ENCODE measurements around the gene EDAR. TPM values are rescaled to one million over a fixed set of nuclear protein-coding genes. Genes with fewer than 3 reads are reported as not detected.

EDAR gene
- total and polyA plus RNA-seq, 7 donors: under 0.01 to 0.87 TPM; not detected in 5

DNA sequence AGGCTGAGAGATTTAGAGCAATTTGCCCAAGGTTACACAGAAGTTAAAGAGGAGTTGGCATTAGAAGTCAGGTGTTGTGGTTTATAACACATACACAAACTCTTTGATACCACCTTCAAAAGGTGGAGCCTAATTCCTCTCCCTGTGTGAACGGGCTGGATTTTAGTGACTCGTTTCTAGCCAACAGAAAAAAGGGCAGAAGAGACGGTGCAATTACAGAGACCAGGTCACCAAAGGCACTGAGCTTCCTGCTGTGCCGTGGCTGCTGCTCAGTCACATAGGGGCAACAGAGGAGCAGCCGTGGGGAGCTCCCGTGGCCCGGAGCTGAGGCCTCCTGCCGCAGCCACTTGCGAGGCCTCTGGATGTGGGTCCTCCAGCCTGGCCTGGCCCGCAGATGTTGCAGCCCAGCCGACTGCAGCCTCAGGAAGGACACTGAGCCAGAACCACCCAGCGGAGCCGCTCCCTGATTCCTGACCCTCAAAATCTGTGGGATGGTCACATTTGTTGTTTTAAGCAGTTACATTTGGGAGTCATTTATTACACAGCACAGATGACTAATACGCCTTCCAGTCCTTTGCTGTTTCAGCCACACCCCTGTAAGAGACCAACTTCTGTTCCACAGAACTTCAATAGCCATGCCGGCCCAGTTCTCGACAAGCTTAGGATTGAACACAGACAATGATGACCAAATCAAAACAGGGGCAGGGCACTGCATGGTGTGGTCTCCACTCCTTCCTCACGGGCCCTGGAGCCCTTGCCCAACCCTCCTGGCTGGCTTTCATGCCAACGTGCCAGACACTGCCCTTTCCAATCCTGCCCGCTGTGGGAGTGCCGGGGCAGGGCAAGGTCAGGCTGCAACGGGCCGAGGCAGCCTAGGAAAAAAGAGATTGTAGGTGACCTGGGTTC lies 17.1 kb downstream of the EDAR start:
- Histone ChIP-seq H3K4me1 (no peaks in the 10 kb centered on the region), H3K27me3 (no peaks in the 10 kb centered on the region), H3K4me3 (no peak overlapping the region), H3K36me3 (no peaks in the 10 kb centered on the region), H3K27ac (no peak overlapping the region), H3K9me3 (no peaks in the 10 kb centered on the region)
- DNase-seq: no peak
- TF ChIP-seq EP300 (IDR thresholded peaks at IDR 0.05): no peak
- no peak for TF ChIP-seq POLR2AphosphoS5 (IDR thresholded peaks at IDR 0.05)
- no peak for TF ChIP-seq POLR2A (IDR thresholded peaks at IDR 0.05)
- TF ChIP-seq, protein P1, sequence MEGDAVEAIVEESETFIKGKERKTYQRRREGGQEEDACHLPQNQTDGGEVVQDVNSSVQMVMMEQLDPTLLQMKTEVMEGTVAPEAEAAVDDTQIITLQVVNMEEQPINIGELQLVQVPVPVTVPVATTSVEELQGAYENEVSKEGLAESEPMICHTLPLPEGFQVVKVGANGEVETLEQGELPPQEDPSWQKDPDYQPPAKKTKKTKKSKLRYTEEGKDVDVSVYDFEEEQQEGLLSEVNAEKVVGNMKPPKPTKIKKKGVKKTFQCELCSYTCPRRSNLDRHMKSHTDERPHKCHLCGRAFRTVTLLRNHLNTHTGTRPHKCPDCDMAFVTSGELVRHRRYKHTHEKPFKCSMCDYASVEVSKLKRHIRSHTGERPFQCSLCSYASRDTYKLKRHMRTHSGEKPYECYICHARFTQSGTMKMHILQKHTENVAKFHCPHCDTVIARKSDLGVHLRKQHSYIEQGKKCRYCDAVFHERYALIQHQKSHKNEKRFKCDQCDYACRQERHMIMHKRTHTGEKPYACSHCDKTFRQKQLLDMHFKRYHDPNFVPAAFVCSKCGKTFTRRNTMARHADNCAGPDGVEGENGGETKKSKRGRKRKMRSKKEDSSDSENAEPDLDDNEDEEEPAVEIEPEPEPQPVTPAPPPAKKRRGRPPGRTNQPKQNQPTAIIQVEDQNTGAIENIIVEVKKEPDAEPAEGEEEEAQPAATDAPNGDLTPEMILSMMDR (IDR thresholded peaks at IDR 0.05): no peak
- 16 to 64% methylated on average over 22 of the region's 22 CpGs for WGBS, 2 donors
- intact Hi-C loops (cut with DNase I): no loop called here

DNA sequence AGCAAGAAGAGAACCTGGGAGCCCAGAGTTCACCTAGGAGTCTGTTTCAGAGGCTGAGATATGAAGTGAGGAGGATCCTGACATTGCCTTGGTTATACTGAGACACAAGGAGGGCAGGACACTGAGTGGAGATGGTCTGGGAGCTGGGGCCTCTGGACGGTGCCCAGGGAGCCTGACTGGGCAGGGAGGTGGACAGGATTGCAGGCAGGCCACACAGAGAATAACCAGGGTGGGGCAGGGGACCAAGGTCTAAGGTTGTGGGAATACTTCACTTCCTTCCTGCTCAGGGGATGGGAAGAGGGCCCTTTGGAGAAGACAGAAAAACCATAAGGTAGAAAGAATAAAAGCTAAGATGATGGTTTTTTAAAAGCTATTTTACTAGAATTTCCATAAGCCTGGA lies 18.7 kb downstream of the EDAR start:
- no peak for TF ChIP-seq EP300 (IDR thresholded peaks at IDR 0.05)
- TF ChIP-seq, protein P1 (IDR thresholded peaks at IDR 0.05): no peak
- TF ChIP-seq POLR2AphosphoS5 (IDR thresholded peaks at IDR 0.05): no peak
- no peak for TF ChIP-seq POLR2A (IDR thresholded peaks at IDR 0.05)
- WGBS, 2 donors: 16 to 66% methylated on average over 1 of the region's 1 CpG

DNA sequence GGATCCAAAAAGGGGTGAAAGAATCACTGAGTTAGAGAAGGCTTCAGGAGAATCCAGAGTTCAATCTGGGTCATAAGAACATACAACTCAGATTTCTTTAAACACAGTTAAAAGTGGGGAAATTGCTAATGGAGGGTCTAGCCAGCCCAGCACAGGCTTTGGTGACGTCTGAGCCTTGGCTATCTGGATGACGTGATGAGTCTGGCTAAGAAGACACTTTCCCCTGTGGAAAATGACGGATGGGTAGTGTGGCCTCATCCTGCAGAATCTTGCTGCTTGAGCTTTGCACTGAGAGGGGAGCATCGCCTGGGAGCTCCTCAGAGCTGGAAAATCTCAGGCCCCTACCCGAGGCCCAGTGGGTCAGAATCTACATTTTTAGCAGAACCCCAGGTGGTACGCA lies 19.2 kb downstream of the EDAR start:
- TF ChIP-seq POLR2AphosphoS5 (IDR thresholded peaks at IDR 0.05): no peak
- no peak for TF ChIP-seq EP300 (IDR thresholded peaks at IDR 0.05)
- TF ChIP-seq POLR2A (IDR thresholded peaks at IDR 0.05): no peak
- TF ChIP-seq, protein P1 (IDR thresholded peaks at IDR 0.05): no peak
- H3K36me3 ChIP-seq: no peaks in the 10 kb centered on the region
- no peaks in the 10 kb centered on the region for H3K27me3 ChIP-seq
- H3K4me3 ChIP-seq: no peak overlapping the region
- no peaks in the 10 kb centered on the region for H3K4me1 ChIP-seq
- WGBS, 2 donors: 80 to 83% methylated on average over 6 of the region's 6 CpGs
- DNase-seq: no peak
- no peaks in the 10 kb centered on the region for H3K9me3 ChIP-seq
- intact Hi-C loops (cut with DNase I): no loop called here
- H3K27ac ChIP-seq: no peak overlapping the region

More for the DNA sequence above, 18.7 kb downstream of the EDAR start:
- H3K36me3 ChIP-seq: no peaks in the 10 kb centered on the region
- no peaks in the 10 kb centered on the region for H3K4me1 ChIP-seq
- DNase-seq: no peak
- H3K4me3 ChIP-seq: no peak overlapping the region
- no peak overlapping the region for H3K27ac ChIP-seq
- no peaks in the 10 kb centered on the region for H3K27me3 ChIP-seq
- H3K9me3 ChIP-seq: no peaks in the 10 kb centered on the region
- intact Hi-C loops (cut with DNase I): no loop called here

DNA sequence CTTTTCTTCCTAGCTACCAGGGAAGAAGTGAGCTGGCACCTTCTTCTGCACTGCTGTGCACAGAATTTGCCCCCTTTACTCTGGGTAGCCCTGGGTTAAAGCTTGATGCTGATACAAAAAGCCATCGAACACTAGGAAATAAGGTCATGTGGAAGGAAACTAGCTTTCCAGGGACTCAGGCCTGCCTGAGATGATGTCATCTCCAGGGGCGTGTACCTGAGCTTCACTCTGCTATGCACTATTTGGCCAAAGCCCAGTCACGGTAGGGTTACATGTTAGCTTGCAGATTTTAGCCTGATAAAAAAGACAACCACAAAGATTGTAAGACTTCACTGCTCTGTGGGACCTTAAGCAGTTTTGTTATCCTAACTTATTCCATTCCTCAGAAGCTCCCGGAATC lies 20.4 kb downstream of the EDAR start:
- WGBS, 2 donors: 21 to 53% methylated on average over 4 of the region's 4 CpGs
- Histone ChIP-seq H3K9me3 (no peaks in the 10 kb centered on the region), H3K4me1 (no peaks in the 10 kb centered on the region), H3K4me3 (no peak overlapping the region), H3K36me3 (no peaks in the 10 kb centered on the region), H3K27me3 (no peaks in the 10 kb centered on the region), H3K27ac (no peak overlapping the region)
- DNase-seq: no peak
- intact Hi-C loops (cut with DNase I): no loop called here
- TF ChIP-seq POLR2A (IDR thresholded peaks at IDR 0.05) (no peak), EP300 (IDR thresholded peaks at IDR 0.05) (no peak), POLR2AphosphoS5 (IDR thresholded peaks at IDR 0.05) (no peak)
- TF ChIP-seq, protein P1 (IDR thresholded peaks at IDR 0.05): no peak

All from sigmoid colon (tissue), 7 donors.